Upper lobe of left lung (tissue), 4 donors: ENCODE data around the gene CXCR6.

Experiments
- CTCF ChIP-seq, 6 experiments: fragments of 450-650 bp in 4 of 6; fragments of 200-600 bp in 2 of 6; sonication (generic) in 2 of 6; IDR thresholded peaks; one replicate each; pipeline ENCODE4 v1.5.1; 2016 to 2019; ENCODE audit warnings: antibody characterized with exemption in 6 of 6
- POLR2A ChIP-seq, 4 donors: fragments of 450-650 bp; IDR thresholded peaks; one replicate each; pipeline ENCODE4 v1.5.1; 2016 to 2017; ENCODE audit warnings: antibody characterized with exemption in 4 of 4, mild to moderate bottlenecking in 2 of 4

GRCh38 chr3:45909542-45909941 is 33.7 kb upstream of the CXCR6 start:
- TF ChIP-seq CTCF (IDR thresholded peaks at IDR 0.05) (no peak), POLR2A (IDR thresholded peaks at IDR 0.05) (no peak)
